A673 (cell line): ENCODE measurements around the gene MMP28. TPM values are rescaled to one million over a fixed set of nuclear protein-coding genes. Genes with fewer than 3 reads are reported as not detected.

Source experiments
- BruUV-seq: library from RNA; stranded (reverse); fragments of 400-500 nt; replicated peaks from 2 replicates; lab custom pipeline; 2021; lab: Mats Ljungman, UMichigan
- CTCF ChIA-PET: fragments of 300-600 bp; sonication (Branson Sonifier 250); formaldehyde crosslinking; loops from one replicate; lab custom pipeline; 2022; ENCODE audit warnings: antibody characterized with exemption; lab: Charles Lee
- POLR2A ChIA-PET: fragments of 300-600 bp; sonication (Branson Sonifier 250); formaldehyde crosslinking; loops from one replicate; lab custom pipeline; 2022; ENCODE audit warnings: antibody characterized with exemption; ENCODE audit not compliant: low non-redundant PET; lab: Charles Lee
- DNase-seq: peaks from one replicate; pipeline ENCODE4 v3.0.0-alpha.2; 2015; ENCODE audit warnings: low spot score
- H3K27ac ChIP-seq: fragments of 200-600 bp; sonication (generic); 2 replicates; pipeline ENCODE4 v1.5.1; 2016; ENCODE audit warnings: mixed run types, low read depth, mild to moderate bottlenecking, mixed read lengths, antibody characterized with exemption, low read length; ENCODE audit not compliant: poor library complexity, severe bottlenecking
- H3K27me3 ChIP-seq: fragments of 200-600 bp; sonication (generic); replicated peaks from 2 replicates; pipeline ENCODE4 v1.6.1; 2017; ENCODE audit warnings: mixed run types, low read depth, mild to moderate bottlenecking, mixed read lengths, antibody characterized with exemption, low read length; ENCODE audit not compliant: insufficient read depth, poor library complexity
- H3K36me3 ChIP-seq: fragments of 200-600 bp; sonication (generic); 2 replicates; pipeline ENCODE4 v1.6.1; 2016; ENCODE audit warnings: mixed run types, mild to moderate bottlenecking, mixed read lengths, antibody characterized with exemption, low read length; ENCODE audit not compliant: insufficient read depth, poor library complexity, severe bottlenecking
- H3K4me1 ChIP-seq: fragments of 200-600 bp; sonication (generic); 2 replicates; pipeline ENCODE4 v1.6.1; 2017; ENCODE audit warnings: mixed run types, mild to moderate bottlenecking, mixed read lengths, antibody characterized with exemption, low read length; ENCODE audit not compliant: insufficient read depth, poor library complexity, severe bottlenecking
- H3K4me3 ChIP-seq: fragments of 200-600 bp; sonication (generic); 2 replicates; pipeline ENCODE4 v1.5.1; 2016; ENCODE audit warnings: low read depth, mixed run types, mild to moderate bottlenecking, mixed read lengths, low read length; ENCODE audit not compliant: poor library complexity, severe bottlenecking
- H3K9me3 ChIP-seq: fragments of 200-600 bp; sonication (generic); 2 replicates; pipeline ENCODE4 v1.6.1; 2016; ENCODE audit warnings: mixed run types, low read depth, mild to moderate bottlenecking, mixed read lengths, antibody characterized with exemption, low read length; ENCODE audit not compliant: poor library complexity, severe bottlenecking
- CTCF ChIP-seq: fragments of 300-800, 200-600 bp; sonication (generic); conservative IDR thresholded peaks from 2 replicates; pipeline ENCODE4 v1.5.1; 2017; ENCODE audit warnings: low read depth, mild to moderate bottlenecking, antibody characterized with exemption, low read length, moderate library complexity, mixed read lengths
- EZH2 ChIP-seq: fragments of 200-600 bp; sonication (generic); IDR thresholded peaks from 2 replicates; pipeline ENCODE4 v1.6.1; 2017; ENCODE audit warnings: borderline replicate concordance, low read depth, mild to moderate bottlenecking, mixed read lengths, antibody characterized with exemption, low read length; ENCODE audit not compliant: poor library complexity, severe bottlenecking
- intact Hi-C: fragments of 100-400 bp; cut with micrococcal nuclease; formaldehyde crosslinking; loops from one replicate; pipeline ENCODE4 v1.10.0; 2022; ENCODE audit not compliant: unreplicated experiment
- total RNA-seq: library from RNA; stranded (reverse); gene quantifications from 2 replicates; pipeline ENCODE4 v1.2.3, GENCODE V29; 2021

Gene MMP28
- total RNA-seq, 1 experiment from 2014 or later, result not detected

- DNase-seq, result no peak
- TF ChIP-seq CTCF, result no peak
- TF ChIP-seq EZH2, result no peak
- Histone ChIP-seq H3K4me3 (no peak overlapping the region), H3K27ac (no peak overlapping the region), H3K4me1 (no peaks in the 10 kb centered on the region), H3K36me3 (no peaks in the 10 kb centered on the region), H3K27me3 (no peaks in the 10 kb centered on the region), H3K9me3 (no peaks in the 10 kb centered on the region)
- ChIA-PET POLR2A (no interaction called here), CTCF (no interaction called here)
- no TSS peak for BruUV-seq
- intact Hi-C loops, result no loop called here
Observed at GRCh38 chr17:35766489-35766877, 29.0 kb downstream of the MMP28 start.

GRCh38 chr17:35765756-35766488, 29.5 kb downstream of the MMP28 start:
- no TSS peak for BruUV-seq
- no peaks in the 10 kb centered on the region for H3K27me3 ChIP-seq
- POLR2A ChIA-PET, result no interaction called here
- CTCF ChIA-PET, result no interaction called here
- H3K4me3 ChIP-seq, result no peak overlapping the region
- no peak overlapping the region for H3K27ac ChIP-seq
- H3K9me3 ChIP-seq, result no peaks in the 10 kb centered on the region
- no peaks in the 10 kb centered on the region for H3K4me1 ChIP-seq
- no peaks in the 10 kb centered on the region for H3K36me3 ChIP-seq
- intact Hi-C loops, result no loop called here
- TF ChIP-seq EZH2, result no peak
- TF ChIP-seq CTCF, result no peak
- no peak for DNase-seq

- ChIA-PET CTCF (interaction anchor here (1.0 to 1.4 kb wide), 2 partner anchors 43 to 210 kb away, joined by 3 to 13 read pairs; partner anchors contain the start of gene TAF15), POLR2A (interaction anchor here (1.3 kb wide), 1 partner anchor 44 kb away, joined by 5 read pairs; the partner anchor contains the start of gene TAF15)
- Histone ChIP-seq H3K9me3 (no peaks in the 10 kb centered on the region), H3K4me3 (no peak overlapping the region), H3K27me3 (no peaks in the 10 kb centered on the region), H3K4me1 (no peaks in the 10 kb centered on the region), H3K27ac (no peak overlapping the region), H3K36me3 (no peaks in the 10 kb centered on the region)
- DNase-seq, result no peak
- intact Hi-C loops, result no loop called here
- TF ChIP-seq EZH2 (no peak), CTCF (no peak)
- BruUV-seq, result no TSS peak
Observed at GRCh38 chr17:35765086-35765710, 30.2 kb downstream of the MMP28 start.
